HG02943 (cell line): ENCODE measurements around the gene LRRC27.

Source experiments
- ATAC-seq: cut with Tn5 transposase; IDR thresholded peaks from one replicate; pipeline ENCODE4 v1.9.1; 2021; ENCODE audit warnings: mild to moderate bottlenecking, low read depth, moderate library complexity; ENCODE audit not compliant: unreplicated experiment

Gene LRRC27

DNA sequence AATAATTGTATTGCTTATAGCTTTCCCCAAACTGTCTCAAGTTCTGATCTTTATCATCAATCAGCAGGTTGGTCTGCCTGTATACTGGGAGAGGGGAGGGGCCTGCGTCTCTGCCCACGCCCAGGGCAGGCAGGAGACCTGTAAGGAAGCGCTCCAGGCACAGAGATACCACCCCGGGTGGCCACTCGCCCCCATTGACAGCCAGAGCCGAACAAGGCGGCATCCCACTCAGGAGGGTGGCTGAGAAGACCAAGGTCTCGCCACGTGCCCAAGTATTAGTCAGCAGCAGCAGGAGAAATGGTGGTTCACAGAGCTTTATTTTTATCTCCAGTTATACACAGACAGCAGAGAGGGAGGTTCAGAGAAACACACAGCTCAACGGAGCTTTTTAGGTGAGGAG lies 31.4 kb upstream of the LRRC27 start:
- no peak for ATAC-seq

DNA sequence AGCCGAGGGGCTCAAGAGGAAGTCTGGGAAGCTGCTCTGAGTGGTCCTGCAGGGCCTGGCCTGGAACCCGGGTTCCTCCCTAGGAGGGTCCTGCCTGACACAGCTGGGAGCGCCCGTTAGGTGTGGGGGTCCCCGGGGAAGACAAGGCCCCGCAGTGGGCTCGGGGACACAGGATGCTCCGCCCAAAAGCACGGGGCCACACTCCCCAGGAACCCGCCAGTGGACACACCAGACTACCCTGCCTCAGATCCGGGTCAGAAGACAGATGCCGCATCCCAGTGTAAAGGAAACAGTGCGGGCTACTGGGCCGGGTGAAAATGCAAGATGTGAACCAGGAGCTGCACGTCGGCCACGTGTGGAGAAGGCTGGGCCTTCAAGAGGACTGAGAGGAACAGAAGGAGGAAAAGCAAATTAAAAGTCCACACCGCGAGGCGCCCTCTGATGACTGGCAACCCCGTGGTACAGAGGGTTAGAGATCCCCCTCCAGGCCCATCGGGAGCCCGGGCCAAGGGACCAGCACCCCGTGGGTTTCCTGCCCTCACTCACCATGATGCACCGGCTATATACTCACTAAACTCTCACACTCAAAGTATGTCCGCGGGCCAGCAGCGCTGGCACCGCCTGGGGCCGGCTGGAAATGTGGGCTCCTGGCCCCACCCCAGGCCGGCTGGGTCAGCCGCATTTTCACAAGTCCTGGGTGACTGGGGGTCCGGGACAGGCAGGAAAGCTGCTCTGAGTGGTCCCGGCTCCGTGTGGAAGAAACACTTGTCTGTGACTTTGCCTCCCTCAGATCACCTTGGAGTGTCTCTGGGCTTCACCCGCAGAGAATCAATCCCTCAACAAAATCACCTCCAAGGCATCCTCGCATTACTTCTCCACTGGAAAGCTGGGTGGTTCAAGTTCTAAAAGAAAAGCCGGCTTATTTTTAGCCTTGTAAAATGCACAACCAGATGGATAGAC lies 30.3 kb upstream of the LRRC27 start:
- no peak for ATAC-seq

DNA sequence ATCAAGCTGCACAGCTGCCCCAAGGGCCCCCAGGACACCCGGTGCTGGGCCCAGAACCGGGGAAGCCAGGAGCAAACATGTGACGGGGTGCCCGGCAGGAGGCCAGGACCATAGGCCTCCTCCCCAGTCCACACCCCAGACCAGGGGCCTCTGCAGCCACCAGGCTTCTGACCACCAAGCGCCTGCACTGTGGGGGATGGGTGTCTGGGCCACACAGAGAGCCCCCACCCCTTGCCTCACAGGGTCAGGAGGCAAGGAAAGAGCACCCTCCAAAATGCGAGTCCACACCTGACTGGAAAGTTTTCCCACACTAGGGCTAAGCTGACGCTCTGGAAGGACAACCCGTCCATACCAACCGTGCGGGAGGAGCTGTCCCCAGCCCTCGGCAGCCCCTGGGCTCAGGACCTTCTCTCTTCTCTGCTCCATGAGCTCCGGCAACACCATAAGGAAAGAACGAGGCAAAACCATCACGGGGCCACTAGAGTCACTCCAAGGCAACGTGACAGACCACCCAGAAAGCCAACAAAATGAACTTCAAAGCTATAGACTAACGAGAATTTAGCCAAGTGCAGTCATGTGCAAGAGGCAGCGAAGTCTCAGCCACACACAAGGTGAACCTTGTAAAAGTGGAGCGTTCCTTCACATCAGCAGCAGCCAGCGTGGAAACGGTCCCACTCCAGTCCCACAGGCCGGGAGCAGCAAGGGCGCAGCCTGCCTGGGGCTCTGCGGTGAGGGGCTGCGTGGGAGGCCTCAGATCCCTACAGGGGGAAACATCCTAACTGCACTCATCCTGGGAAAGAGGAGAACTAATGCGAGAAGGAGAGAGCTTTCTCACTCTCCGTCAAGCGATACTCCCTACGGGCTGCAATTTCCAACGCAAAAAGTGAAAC lies 29.3 kb upstream of the LRRC27 start:
- ATAC-seq, result no peak

DNA sequence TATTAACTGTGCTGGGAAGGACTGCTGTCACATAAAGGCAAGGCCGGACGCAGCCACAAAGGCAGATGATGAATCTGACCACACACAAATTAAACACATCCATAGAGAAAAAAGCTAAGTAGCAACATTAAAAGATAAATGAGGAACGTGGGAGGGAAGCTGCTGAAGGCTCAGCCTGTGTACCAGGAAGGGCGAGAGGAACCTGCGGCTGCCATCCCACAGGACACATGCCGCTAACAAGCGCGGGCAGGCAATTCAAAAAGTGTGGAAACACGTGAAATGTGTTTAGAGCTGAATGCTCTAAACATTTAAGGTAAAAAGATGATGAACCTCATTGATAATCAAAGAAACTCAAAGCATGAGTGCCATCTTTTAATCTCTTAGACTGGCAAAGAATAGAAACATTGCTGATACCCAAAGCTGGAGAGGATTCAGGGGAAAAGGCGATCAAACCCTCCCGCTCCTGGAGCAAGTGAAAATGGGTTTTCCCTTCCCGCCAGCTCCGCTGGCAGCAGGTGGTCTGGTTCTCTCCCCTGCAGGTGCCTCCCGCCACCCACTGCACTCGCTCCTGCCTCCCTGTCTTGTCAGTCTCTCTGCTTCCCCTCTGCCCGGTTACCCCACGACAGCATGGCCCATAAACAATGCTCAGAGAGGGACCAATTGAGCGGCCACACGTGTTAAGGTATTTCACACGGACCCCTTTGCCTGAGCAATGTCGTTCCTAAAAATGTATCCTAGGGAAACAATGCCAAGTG lies 28.5 kb upstream of the LRRC27 start:
- no peak for ATAC-seq

DNA sequence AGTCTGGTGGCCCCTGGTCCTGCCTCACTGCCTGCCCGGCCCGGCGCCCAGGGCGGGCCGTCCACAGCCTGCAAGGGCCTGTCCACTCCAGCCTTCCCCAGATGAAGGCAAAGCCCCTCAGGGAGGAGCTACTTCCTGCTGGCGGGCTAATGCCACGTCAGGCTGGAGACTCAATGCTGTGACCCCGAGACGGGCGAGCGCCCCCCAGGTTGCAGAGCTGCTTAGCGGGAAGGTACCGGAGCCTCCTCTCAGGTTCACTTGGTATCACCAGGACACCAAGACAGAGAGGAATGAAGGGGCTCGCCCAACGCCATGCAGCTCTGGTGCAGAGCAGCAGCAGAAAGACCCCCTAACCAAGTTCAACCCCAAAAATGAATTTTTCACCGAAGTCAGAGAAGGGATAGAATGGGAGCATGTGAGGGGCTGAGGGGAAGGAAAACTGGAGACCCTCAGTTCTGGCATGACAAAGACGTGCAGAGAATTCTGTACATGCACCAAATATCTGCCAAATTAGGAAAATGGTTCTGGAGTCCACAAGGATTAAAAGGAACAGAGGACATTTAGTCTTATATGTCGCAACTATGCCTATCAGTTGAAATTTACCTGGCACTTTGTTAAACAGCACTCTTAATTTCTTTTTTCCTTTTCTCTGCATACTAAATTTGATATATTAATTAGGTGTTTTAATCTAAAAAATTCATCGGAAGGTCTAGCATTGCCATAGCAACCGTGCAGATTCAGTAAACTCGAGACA lies 27.1 kb upstream of the LRRC27 start:
- ATAC-seq, result no peak

DNA sequence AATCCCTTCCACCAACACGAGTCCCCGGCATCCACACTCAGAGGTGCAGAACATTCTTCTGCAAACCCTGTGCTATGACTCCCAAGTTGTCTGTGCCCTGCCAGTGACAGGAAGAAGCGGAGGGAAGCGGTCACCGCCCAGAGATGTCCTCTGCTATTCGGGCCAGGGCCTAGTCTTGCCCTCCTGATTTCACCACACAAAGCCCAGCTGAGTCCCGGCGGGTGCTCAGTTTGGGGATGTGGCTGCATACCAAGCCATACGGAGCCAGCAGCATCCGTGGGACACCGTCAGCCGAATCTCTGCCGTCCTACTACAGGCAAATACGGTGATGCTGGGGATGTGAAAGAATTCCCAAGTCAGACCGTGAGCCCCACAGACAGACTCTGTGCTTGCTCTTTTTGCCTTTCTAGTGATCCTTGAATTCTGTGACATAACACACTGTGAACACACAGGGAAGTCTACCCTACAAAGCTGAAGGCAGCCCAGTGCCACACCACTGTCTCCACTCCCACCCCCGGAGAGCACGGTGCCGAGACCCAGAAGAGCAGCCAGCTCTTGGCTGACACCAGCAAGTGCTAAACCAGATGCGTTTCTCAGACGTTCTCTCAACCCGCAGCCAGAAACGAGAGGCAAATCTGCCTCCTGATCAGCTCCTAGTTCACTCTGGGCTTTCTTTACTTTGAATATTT lies 26.2 kb upstream of the LRRC27 start:
- ATAC-seq, result no peak

DNA sequence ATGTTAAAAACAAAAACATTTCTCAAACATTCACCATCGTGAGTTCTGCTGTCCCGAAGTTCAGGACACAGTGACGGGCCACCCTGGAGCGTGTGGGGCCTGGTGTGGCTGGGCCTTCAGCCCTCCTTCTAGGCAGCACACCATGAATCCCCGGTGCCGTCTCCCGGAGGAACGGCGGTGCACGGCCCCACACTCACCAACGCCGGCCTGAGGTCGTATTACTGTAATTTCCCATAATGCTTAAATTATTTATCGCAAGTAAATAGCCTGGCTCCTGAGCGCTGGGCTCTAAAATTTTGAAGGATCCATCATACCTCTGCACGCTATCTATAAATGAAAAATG lies 25.7 kb upstream of the LRRC27 start:
- no peak for ATAC-seq

DNA sequence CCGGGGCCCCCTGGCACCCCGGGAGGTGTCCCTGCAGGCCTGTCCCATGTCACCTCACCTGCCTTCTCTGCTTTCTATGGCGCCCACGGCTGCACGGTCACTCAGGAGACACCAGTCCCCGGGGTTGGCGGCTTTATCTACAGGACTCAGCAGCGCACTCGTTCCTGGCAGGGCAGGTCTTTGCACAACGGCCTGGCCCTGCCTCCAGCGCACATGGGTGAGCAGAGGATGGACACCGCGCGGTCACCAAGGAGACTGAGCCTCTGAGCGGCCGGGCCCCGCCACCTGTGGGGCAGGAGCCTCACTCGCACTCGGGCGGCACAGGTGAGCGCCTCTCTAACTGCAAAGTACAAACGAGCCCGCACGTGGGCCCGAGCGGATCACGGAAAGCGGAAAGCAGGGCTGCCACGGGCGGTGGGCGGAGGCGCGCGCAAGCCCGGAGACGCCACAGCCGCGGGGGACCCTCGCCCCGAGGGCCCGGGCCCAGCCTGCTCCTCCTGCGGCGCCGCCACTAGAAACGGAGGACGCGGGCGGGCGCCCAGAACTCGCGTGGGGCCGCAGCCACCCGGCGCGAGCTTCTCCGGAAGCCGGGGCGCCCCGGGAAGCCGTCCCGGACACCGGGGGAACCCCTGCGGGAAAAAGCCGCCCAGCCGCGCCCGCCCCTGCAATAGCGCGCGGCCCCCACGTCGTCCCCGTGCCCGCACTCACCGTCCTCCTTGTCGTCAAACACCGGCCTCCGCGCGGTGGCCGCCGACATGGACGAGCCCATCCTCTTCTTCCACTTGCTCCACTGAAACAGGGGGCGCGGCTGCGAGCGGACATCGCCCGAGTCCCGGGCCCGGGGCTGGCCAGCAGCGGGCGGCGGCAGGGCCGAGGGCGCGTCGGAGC lies 24.9 kb upstream of the LRRC27 start:
- ATAC-seq, result peak; percentile 13

DNA sequence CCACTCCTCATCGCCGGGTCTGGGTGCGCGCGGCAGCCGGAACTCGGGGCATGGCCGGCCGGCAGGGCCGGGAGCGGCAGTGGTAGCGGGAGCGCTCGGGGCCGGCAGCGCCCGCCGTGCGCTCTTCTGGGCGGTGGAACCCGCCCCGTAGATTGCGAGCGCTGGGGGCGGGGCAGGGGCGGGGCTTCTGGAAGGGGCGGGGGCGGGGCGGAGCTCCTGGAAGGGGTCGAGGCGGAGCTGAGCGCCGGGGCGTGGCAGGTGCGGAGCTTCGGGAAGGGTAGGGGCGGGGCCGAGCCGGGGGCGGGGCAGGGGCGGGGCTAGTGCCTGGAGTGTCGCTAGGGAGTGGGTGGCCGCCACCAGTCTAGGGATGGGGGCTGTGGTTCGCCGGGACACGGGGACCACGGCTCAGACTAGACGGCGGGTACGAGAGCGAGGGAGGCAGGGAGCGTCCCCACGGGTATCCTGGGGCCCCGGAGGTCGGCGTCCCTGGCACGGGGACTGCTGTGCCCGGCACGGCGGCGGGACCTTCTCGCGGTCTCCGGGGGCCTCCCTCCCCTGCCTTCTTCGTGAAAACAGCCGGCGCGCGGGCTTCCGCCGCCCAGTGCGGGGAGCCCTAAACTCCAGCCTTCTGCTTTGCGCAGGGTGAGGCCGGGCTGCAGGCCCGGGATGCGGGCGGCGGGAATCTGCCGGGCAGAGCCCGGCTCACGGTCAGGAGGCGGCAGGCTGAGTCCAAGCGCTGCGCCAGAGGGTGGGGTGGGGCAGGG lies 24.0 kb upstream of the LRRC27 start, which contains the start of gene STK32C:
STK32C (minus strand) TSS at position 128 of the 764 bp plus-strand sequence; CDS start at position 11, 117 bp downstream.
- ATAC-seq, result peak; percentile 65

DNA sequence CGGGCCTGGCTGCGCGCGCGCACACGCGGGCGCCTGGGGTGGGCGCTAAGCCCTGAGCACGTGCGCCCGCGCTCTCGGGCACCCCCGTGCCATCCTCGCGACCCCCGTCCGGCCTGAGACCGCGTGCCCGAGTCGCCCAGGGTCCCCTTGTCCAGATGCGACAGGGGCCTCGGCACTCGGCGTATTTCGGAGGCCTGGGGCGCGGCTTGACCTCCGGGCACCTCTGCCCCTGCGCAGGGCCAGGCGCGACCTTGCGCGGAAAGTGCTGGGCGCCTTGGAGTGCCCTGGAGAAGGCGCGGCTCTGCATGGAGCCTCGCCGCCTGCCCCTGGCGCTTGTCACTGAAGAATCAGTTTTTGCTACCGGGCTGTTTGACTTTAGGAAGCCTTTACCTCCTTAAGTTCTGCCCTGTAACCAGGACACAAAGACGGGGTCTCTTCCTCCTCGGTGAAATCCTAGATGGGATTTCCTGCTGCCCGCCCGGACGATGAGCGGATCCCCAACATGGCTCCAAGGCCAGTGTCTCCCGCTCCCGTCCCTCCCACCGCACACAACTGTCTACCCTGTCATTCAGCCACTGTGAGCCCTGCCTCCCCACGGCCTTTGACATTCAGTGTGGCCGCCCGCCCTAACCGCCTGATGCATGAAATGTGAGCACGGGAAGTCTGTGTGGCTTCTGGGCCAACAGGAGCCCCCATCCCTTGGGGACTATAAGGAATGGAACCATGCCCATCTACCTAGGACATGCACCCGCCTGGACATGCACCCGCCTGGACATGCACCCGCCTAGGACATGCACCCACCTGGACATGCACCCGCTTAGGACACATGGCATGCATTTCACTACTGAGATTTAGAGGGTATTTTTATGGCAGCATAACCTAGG lies 23.2 kb upstream of the LRRC27 start:
- ATAC-seq, result no peak

DNA sequence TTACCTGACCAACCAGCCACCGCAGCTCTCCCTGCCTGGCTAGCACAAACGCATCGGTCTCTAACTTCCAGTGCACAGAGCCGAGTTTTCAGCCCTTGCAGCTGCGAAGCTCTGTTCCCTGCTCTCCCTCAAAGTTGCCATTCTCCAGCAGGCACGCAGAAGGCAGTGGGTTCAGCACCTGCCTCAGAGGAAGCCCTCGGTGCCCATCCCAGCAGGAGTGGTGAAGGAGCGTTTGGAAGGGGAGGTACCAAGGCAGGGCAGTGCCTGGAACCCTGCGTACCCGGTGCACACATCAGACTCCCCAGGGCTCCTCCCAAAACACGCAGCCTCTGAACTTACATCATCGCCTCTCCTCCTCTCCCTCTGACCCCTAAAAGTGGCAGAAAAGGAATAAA lies 22.5 kb upstream of the LRRC27 start:
- ATAC-seq, result no peak

DNA sequence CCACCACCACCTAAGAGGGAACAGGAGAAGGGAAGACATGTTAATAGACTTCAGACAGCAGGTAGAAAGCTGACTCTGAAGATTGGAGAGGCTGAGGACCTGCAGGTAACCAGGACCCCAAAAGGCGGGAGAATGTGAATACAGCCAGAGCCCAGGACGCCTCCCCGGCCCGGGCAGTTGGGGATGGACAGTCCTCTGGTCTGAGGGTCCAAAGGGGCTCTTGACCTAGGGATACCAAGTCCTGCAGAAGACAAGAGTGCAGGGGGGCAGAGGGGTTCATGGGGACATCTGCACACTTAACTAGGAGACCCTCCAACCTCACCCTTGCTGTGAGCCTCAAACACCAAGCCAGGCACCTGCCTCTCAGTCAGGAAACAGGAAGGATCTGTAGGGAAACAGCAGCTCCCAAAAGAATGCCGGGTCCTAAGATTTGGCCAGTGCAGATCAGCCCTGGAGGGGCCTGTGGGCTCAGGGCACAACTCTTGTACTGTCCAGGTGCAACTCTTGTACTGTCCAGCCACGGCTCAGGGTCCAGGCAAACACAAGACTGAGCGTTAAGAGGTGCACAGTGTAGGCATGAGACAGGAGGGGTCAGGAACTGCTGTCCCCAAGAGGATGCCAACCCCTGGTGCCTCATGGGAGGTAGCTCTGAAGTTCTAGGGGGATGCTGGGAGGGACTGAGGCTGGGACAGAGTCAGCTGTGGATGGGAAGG lies 22.0 kb upstream of the LRRC27 start:
- no peak for ATAC-seq

DNA sequence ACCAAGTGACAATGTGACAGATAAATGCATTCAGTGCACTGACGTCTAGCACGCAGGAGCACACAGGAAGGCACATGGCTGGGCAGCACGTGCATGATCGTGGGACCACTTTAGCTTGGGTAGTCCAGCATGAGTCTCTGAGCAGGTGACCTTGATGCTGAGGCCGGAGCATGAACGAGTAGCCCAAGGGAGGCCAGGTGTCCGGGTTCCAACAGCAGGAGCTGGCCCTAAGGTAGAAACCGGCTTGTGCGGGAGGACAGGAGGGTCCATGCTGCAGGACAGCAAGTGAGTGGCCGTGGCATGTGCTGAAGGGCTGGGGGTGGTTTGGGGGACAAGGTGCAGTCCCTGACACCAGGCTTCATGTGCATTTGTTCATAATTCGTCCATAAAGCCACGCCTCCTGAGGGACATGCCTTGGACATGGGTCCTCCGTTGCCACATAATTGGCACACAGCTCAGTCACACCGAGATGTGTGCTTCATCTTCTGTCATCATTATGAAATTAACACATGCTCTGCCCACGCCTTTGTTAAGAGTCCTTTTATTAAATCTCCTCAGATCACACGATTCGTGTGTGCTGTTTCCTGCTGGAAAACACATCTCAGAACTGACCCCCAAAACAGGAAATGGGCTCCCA lies 21.2 kb upstream of the LRRC27 start:
- ATAC-seq, result no peak

DNA sequence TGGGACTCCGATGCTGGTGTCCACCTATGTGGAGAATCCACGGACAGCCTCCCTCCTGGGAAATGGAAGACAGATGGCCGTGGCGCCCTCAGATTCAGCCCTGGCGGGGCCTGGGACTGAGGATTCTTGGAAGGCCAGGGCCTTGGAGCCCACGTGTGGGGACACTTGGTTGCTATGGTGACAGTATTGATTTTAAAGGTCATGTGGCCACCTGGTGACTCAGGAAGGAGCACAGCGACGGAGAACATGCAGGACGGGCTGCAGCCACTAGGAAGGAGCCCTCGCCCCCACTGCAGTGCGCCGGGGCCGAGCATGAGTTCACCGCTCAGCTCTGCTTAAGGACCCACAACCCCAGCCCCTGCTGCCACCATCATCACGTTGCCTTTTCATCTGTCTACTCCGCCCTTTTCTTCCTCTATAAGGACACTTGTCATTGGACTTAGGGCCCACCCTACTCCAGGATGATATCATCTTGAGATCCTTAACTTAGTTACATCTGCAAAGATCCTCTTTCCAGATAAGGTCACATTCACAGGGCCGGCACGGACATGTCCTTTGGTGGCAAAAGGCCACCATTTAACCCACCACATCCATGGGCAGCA lies 20.6 kb upstream of the LRRC27 start:
- ATAC-seq, result no peak

DNA sequence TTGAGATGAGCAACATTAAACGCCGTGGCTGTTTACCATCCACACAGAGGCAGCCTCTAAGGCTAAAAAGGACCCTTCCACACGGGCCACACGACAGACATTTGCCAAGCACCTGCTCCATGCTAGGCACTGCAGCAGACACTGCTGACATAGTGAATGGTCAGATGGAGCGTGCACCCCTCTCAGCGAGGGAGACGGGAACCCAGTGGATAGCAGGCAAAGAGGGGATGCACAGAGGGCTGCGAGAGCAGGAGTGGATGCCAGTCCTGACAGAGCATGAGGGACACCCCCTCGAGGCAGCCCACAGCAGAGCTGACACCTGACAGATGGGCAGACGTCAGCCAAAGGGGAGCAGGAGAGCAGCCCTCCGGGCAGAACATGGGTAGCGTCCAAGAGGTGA lies 18.7 kb upstream of the LRRC27 start:
- ATAC-seq, result no peak
